A549 treated with GW870086 at 1 μM for 4 hours (cell line): ENCODE results near the gene SERINC1. TPM values are rescaled to one million over a fixed set of nuclear protein-coding genes. Genes with fewer than 3 reads are reported as not detected.

ENCODE experiments used
- total RNA-seq: library from RNA; stranded (reverse); fragments of 200-300 nt; extraction: Qiagen RNA extraction; gene quantifications from 5 replicates; pipeline ENCODE4 v1.2.3, GENCODE V29; 2022; ENCODE audit warnings: low read depth

SERINC1 gene
- 61.0 to 88.1 TPM (median 83.1 TPM) in 5 replicates for total RNA-seq

GRCh38 chr6:122471107-122472021 lies at the start of gene SERINC1:
SERINC1 (minus strand) TSS chr6:122471807; CDS start chr6:122471737, 70 bp downstream.

GRCh38 chr6:122399348-122400120 lies 72.1 kb downstream of the SERINC1 start, which contains the start of gene HSF2:
HSF2 (plus strand) TSS chr6:122399652; CDS start chr6:122399738, 86 bp downstream.

Other genes with a start within 250 kb of the SERINC1 start
- gene HSF2, start 72.2 kb downstream of the SERINC1 start, total RNA-seq = 5.1 to 7.8 TPM (median 7.1 TPM) in 5 replicates
- gene PKIB, start 138.6 kb upstream of the SERINC1 start, total RNA-seq = 0.84 to 1.6 TPM (median 0.88 TPM) in 5 replicates